K562 (cell line): ENCODE data around the gene ATXN8OS. TPM values are rescaled to one million over a fixed set of nuclear protein-coding genes. Genes with fewer than 3 reads are reported as not detected.

Source experiments
- ATAC-seq: fragments of 200-7000 bp; cut with Tn5 transposase; 3 replicates; pipeline ENCODE4 v1.9.1; 2020; ENCODE audit warnings: moderate library complexity
- BruUV-seq: library from RNA; stranded (reverse); fragments of 400-500 nt; replicated peaks from 2 replicates; lab custom pipeline; 2021; lab: Mats Ljungman, UMichigan
- CTCF ChIA-PET: fragments of 300-600 bp; formaldehyde crosslinking; extraction: SDS; loops from one replicate; lab custom pipeline; 2021; ENCODE audit warnings: low intra/inter-chr PET ratio; lab: Yijun Ruan, JAX
- POLR2A ChIA-PET: fragments of 300-600, 350-650 bp; sonication (Branson Sonifier 250); formaldehyde crosslinking; extraction: SDS; loops from one replicate; lab custom pipeline; 2021; ENCODE audit warnings: antibody characterized with exemption, inconsistent platforms; lab: Yijun Ruan, JAX
- DNase-seq, 4 experiments: peaks; one replicate each; pipeline versions ENCODE4 v3.0.0 to v3.0.0-alpha.2; 2011 to 2018; ENCODE audit warnings: low spot score in 3 of 4, mixed read lengths in 3 of 4; ENCODE audit errors: extremely low read depth in 1 of 4
- FAIRE-seq: peaks from 2 replicates; lab custom pipeline; 2011; peaks lifted over from hg19 to GRCh38; lab: Jason Lieb, UNC
- H2AFZ ChIP-seq: 2 replicates; pipeline ENCODE4 v1.6.0; 2011; ENCODE audit warnings: low read depth, low read length, control low read depth, inconsistent platforms
- H3K27ac ChIP-seq: fragments of 200-600 bp; 3 replicates; pipeline ENCODE4 v1.8.0; 2011; ENCODE audit warnings: low read depth, mild to moderate bottlenecking, control low read depth, inconsistent platforms, low read length, moderate library complexity, mixed read lengths; ENCODE audit errors: extremely low read depth
- H3K27me3 ChIP-seq, 2 experiments: fragments of 300-600 bp in 1 of 2; 2 replicates in 1 of 2; 3 replicates in 1 of 2; pipeline versions ENCODE4 v1.6.0 to v1.8.0; 2011; ENCODE audit warnings: inconsistent platforms in 2 of 2, low read length in 2 of 2, mild to moderate bottlenecking in 1 of 2, mixed read lengths in 1 of 2, moderate library complexity in 1 of 2; ENCODE audit not compliant: control insufficient read depth in 2 of 2, insufficient read depth in 2 of 2
- H3K36me3 ChIP-seq: fragments of 300-600 bp; 3 replicates; pipeline ENCODE4 v1.8.0; 2011; ENCODE audit warnings: mild to moderate bottlenecking, low read length, inconsistent platforms; ENCODE audit not compliant: control insufficient read depth, insufficient read depth
- H3K4me1 ChIP-seq, 2 experiments: fragments of 200-600 bp in 1 of 2; replicated peaks in 1 of 2; 2 replicates in 1 of 2; 3 replicates in 1 of 2; pipeline versions ENCODE4 v1.5.1 to v1.8.0; 2011; ENCODE audit warnings: inconsistent platforms in 2 of 2, low read length in 2 of 2, mild to moderate bottlenecking in 1 of 2, mixed read lengths in 1 of 2, moderate library complexity in 1 of 2; ENCODE audit not compliant: control insufficient read depth in 2 of 2, insufficient read depth in 2 of 2
- H3K4me2 ChIP-seq: 2 replicates; pipeline ENCODE4 v1.6.1; 2011; ENCODE audit warnings: low read length, control low read depth, inconsistent platforms, mixed read lengths; ENCODE audit not compliant: insufficient read depth
- H3K4me3 ChIP-seq: fragments of 200-600 bp; sonication (generic), shearing (Covaris generic); 2 replicates; pipeline ENCODE4 v1.5.1; 2016; ENCODE audit warnings: control low read depth, inconsistent platforms
- H3K79me2 ChIP-seq: fragments of 200-600 bp; 3 replicates; pipeline ENCODE4 v1.8.0; 2011; ENCODE audit warnings: low read length, inconsistent platforms; ENCODE audit not compliant: control insufficient read depth, insufficient read depth
- H3K9ac ChIP-seq, 2 experiments: 2 replicates each; pipeline versions ENCODE4 v1.6.0 to v1.6.1; 2011; ENCODE audit warnings: low read depth in 2 of 2, low read length in 2 of 2, control low read depth in 1 of 2, inconsistent platforms in 1 of 2, mild to moderate bottlenecking in 1 of 2, mixed read lengths in 1 of 2; ENCODE audit not compliant: insufficient read depth in 1 of 2
- H3K9me1 ChIP-seq: one replicate; pipeline ENCODE4 v1.6.0; 2011; ENCODE audit warnings: inconsistent platforms, mild to moderate bottlenecking, low read length, moderate library complexity; ENCODE audit not compliant: control insufficient read depth, insufficient read depth
- H3K9me3 ChIP-seq: replicated peaks from 2 replicates; pipeline ENCODE4 v1.5.1; 2011; ENCODE audit warnings: low read depth, low read length, inconsistent platforms; ENCODE audit not compliant: control insufficient read depth, insufficient read depth
- H4K20me1 ChIP-seq: replicated peaks from 2 replicates; pipeline ENCODE4 v1.6.1; 2011; ENCODE audit warnings: low read length, inconsistent platforms, mixed read lengths; ENCODE audit not compliant: control insufficient read depth, insufficient read depth
- CTBP1 ChIP-seq: fragments of 450-650 bp; IDR thresholded peaks from 2 replicates; pipeline ENCODE4 v1.6.1; 2016; ENCODE audit warnings: borderline replicate concordance
- DACH1 ChIP-seq: fragments of 450-650 bp; IDR thresholded peaks from 2 replicates; pipeline ENCODE4 v1.6.1; 2018; ENCODE audit not compliant: partially characterized antibody
- HDAC3 ChIP-seq: fragments of 450-650 bp; IDR thresholded peaks from 2 replicates; pipeline ENCODE4 v1.6.1; 2018; ENCODE audit warnings: borderline replicate concordance, mild to moderate bottlenecking, moderate library complexity; ENCODE audit not compliant: partially characterized antibody
- KLF13 ChIP-seq: fragments of 450-650 bp; IDR thresholded peaks from 2 replicates; pipeline ENCODE4 v1.6.1; 2016; ENCODE audit warnings: missing genetic modification characterization, low read depth, mild to moderate bottlenecking, missing compliant biosample characterization, moderate library complexity, borderline replicate concordance
- NCOA6 ChIP-seq: fragments of 450-650 bp; IDR thresholded peaks from 2 replicates; pipeline ENCODE4 v1.6.1; 2017; ENCODE audit warnings: mild to moderate bottlenecking
- NFATC3 ChIP-seq: fragments of 450-650 bp; IDR thresholded peaks from 2 replicates; pipeline ENCODE4 v1.6.1; 2017; ENCODE audit warnings: mild to moderate bottlenecking
- NR4A1 ChIP-seq, 2 experiments: fragments of 250-450 bp in 1 of 2; fragments of 450-650 bp in 1 of 2; sonication (Bioruptor Pico) in 1 of 2; IDR thresholded peaks; 2 replicates each; pipeline versions ENCODE4 v1.4.0 to v1.6.1; 2016 to 2020; ENCODE audit warnings: mild to moderate bottlenecking in 2 of 2, missing compliant biosample characterization in 1 of 2, missing genetic modification characterization in 1 of 2, moderate library complexity in 1 of 2
- OTX1 ChIP-seq: fragments of 450-650 bp; formaldehyde crosslinking; IDR thresholded peaks from 2 replicates; pipeline ENCODE4 v1.4.0; 2022; ENCODE audit warnings: mild to moderate bottlenecking
- PPARD ChIP-seq: fragments of 250-450 bp; sonication (Bioruptor Pico); IDR thresholded peaks from 2 replicates; pipeline ENCODE4 v1.8.0; 2022; ENCODE audit warnings: inconsistent platforms, mild to moderate bottlenecking, moderate library complexity
- TEAD1 ChIP-seq, 2 experiments: fragments of 450-650 bp in 1 of 2; sonication (generic) in 1 of 2; formaldehyde crosslinking; IDR thresholded peaks; 2 replicates each; pipeline versions ENCODE4 v1.4.0 to v1.8.0; 2020 to 2022; ENCODE audit warnings: mild to moderate bottlenecking in 2 of 2, missing genetic modification reagents in 1 of 2
- TOE1 ChIP-seq, 2 experiments: fragments of 450-650 bp in 1 of 2; sonication (generic) in 1 of 2; formaldehyde crosslinking in 1 of 2; IDR thresholded peaks; 2 replicates each; pipeline versions ENCODE4 v1.7.1 to v1.8.0; 2016 to 2022; ENCODE audit warnings: borderline replicate concordance in 2 of 2, mild to moderate bottlenecking in 2 of 2, antibody characterized with exemption in 1 of 2, inconsistent platforms in 1 of 2, low read depth in 1 of 2, missing genetic modification reagents in 1 of 2, moderate library complexity in 1 of 2
- ZNF586 ChIP-seq: fragments of 450-650 bp; formaldehyde crosslinking; conservative IDR thresholded peaks from 2 replicates; pipeline ENCODE4 v1.4.0; 2020; ENCODE audit warnings: mild to moderate bottlenecking, moderate library complexity
- ZNF695 ChIP-seq: fragments of 450-650 bp; formaldehyde crosslinking; IDR thresholded peaks from 2 replicates; pipeline ENCODE4 v1.4.0; 2020; ENCODE audit warnings: mild to moderate bottlenecking, moderate library complexity
- WGBS: fragments of 100-300 bp; shearing (Covaris generic); methylation state at CpG from one replicate; pipeline ENCODE4 v1.1.6; 2016; ENCODE audit warnings: low coverage, mixed read lengths; ENCODE audit not compliant: insufficient coverage; ENCODE audit errors: missing lambda C conversion rate; 5-methylcytosine and 5-hydroxymethylcytosine counted together
- in situ Hi-C: fragments of 300-500 bp; cut with MboI; formaldehyde crosslinking; loops from 4 replicates; pipeline ENCODE4 v1.15.0; 2018; ENCODE audit warnings: inconsistent platforms, mixed read lengths
- intact Hi-C: fragments of 100-400 bp; cut with micrococcal nuclease; formaldehyde crosslinking; loops from 2 replicates; pipeline ENCODE4 v1.14.2; 2022
- polyA plus RNA-seq, 8 experiments: library from polyadenylated mRNA; depleted of rRNA in 4 of 8; stranded (reverse) in 5 of 8; unstranded in 3 of 8; fragments of >200 nt; fragmentation: Nextera tagmentation in 2 of 8; fragmentation: Illumina TruSeq in 1 of 8; extraction: Ambion mirVana in 2 of 8; extraction: Trizol in 1 of 8; gene quantifications; 2 replicates each; pipeline versions ENCODE4 v1.2.1 to v1.2.3, GENCODE V29; 2011 to 2014; ENCODE audit warnings: inconsistent platforms in 1 of 8, missing spikeins in 1 of 8
- total RNA-seq, 7 experiments: library from RNA; depleted of rRNA in 6 of 7; stranded (reverse); fragments of >200 nt in 6 of 7; fragmentation: Illumina TruSeq in 2 of 7; extraction: Trizol in 2 of 7; gene quantifications; 2 replicates each; pipeline versions ENCODE4 v1.2.1 to v1.2.3, GENCODE V29; 2011 to 2021; ENCODE audit warnings: low replicate concordance in 1 of 7
- TF ChIP-seq, protein P1 (sequence below): fragments of 150-350 bp; IDR thresholded peaks from 2 replicates; pipeline ENCODE4 v1.6.1; 2014; ENCODE audit warnings: low read depth, mild to moderate bottlenecking, low read length, borderline replicate concordance
- TF ChIP-seq, protein P2 (sequence below): fragments of 250-450 bp; sonication (Bioruptor Pico); IDR thresholded peaks from 2 replicates; pipeline ENCODE4 v1.6.1; 2021; ENCODE audit warnings: mild to moderate bottlenecking
- TF ChIP-seq, protein P3 (sequence below): fragments of 450-650 bp; IDR thresholded peaks from 2 replicates; pipeline ENCODE4 v1.7.0; 2016; ENCODE audit warnings: borderline replicate concordance

Gene ATXN8OS
- total and polyA plus RNA-seq, 9 of the 15 experiments (the other 6 are each of a cell fraction or from before 2014, with no cell fraction given): not detected

DNA sequence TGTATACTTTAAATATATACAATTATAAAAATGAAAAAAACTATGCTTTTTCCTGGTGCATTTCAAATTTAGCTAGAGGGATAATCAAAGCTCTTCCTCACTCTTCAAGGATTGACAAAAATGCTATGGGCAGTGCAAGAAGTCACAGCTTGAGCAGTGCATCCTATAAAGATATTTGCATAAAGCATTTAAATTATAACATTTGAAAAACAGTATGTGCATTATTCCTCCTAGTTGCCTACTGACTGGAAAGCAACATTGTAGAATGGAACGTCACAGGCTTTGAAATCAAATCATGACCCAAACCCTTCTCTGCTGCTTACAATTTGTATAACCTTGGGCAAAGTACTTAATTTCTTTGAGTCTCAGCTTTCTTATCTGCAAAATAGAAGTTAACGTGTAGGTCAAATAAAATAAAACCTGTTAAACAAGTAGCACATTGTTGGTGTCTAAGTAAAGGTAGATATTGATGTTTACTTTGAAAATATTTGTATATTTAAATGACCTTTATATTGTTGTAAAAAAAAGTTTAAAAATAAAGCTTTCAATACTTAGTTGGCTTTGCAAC is 9.8 kb downstream of the ATXN8OS start:
- intact Hi-C loops (no loop called here), in situ Hi-C loops (no loop called here)
- Histone ChIP-seq H2AFZ (no peak overlapping the region), H3K9ac (no peak overlapping the region), H3K4me1 (no peaks in the 10 kb centered on the region), H3K9me1 (no peaks in the 10 kb centered on the region), H4K20me1 (no peaks in the 10 kb centered on the region), H3K27me3 (no peaks in the 10 kb centered on the region), H3K36me3 (no peaks in the 10 kb centered on the region), H3K79me2 (no peaks in the 10 kb centered on the region), H3K27ac (no peak overlapping the region), H3K4me2 (no peak overlapping the region), H3K4me3 (no peak overlapping the region), H3K9me3 (no peaks in the 10 kb centered on the region)
- WGBS: 0% methylated on average over 2 of the region's 2 CpGs
- no peak for ATAC-seq
- CTCF ChIA-PET: no interaction called here
- BruUV-seq: no TSS peak
- POLR2A ChIA-PET: no interaction called here
- DNase-seq: no peak
- FAIRE-seq: no peak
- TF ChIP-seq NCOA6 (no peak), NR4A1 (CRISPR knock-in tag; IDR thresholded peaks at IDR 0.05) (no peak), NR4A1 (tag; IDR thresholded peaks at IDR 0.05) (no peak), TEAD1 (CRISPR knock-in tag; IDR thresholded peaks at IDR 0.05) (no peak), ZNF695 (no peak), OTX1 (no peak), ZNF586 (CRISPR knock-in tag) (no peak), TOE1 (IDR thresholded peaks at IDR 0.05; ENCODE audit: borderline replicate concordance) (no peak), TOE1 (CRISPR knock-in tag; IDR thresholded peaks at IDR 0.05; ENCODE audit: borderline replicate concordance, low read depth) (no peak), DACH1 (no peak), PPARD (CRISPR knock-in tag) (no peak), HDAC3 (no peak), NFATC3 (no peak), CTBP1 (no peak), KLF13 (tag) (no peak)
- TF ChIP-seq, protein P1, sequence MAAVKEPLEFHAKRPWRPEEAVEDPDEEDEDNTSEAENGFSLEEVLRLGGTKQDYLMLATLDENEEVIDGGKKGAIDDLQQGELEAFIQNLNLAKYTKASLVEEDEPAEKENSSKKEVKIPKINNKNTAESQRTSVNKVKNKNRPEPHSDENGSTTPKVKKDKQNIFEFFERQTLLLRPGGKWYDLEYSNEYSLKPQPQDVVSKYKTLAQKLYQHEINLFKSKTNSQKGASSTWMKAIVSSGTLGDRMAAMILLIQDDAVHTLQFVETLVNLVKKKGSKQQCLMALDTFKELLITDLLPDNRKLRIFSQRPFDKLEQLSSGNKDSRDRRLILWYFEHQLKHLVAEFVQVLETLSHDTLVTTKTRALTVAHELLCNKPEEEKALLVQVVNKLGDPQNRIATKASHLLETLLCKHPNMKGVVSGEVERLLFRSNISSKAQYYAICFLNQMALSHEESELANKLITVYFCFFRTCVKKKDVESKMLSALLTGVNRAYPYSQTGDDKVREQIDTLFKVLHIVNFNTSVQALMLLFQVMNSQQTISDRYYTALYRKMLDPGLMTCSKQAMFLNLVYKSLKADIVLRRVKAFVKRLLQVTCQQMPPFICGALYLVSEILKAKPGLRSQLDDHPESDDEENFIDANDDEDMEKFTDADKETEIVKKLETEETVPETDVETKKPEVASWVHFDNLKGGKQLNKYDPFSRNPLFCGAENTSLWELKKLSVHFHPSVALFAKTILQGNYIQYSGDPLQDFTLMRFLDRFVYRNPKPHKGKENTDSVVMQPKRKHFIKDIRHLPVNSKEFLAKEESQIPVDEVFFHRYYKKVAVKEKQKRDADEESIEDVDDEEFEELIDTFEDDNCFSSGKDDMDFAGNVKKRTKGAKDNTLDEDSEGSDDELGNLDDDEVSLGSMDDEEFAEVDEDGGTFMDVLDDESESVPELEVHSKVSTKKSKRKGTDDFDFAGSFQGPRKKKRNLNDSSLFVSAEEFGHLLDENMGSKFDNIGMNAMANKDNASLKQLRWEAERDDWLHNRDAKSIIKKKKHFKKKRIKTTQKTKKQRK: no peak
- TF ChIP-seq, protein P2, sequence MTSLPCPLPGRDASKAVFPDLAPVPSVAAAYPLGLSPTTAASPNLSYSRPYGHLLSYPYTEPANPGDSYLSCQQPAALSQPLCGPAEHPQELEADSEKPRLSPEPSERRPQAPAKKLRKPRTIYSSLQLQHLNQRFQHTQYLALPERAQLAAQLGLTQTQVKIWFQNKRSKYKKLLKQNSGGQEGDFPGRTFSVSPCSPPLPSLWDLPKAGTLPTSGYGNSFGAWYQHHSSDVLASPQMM (CRISPR knock-in tag): no peak
- TF ChIP-seq, protein P3, sequence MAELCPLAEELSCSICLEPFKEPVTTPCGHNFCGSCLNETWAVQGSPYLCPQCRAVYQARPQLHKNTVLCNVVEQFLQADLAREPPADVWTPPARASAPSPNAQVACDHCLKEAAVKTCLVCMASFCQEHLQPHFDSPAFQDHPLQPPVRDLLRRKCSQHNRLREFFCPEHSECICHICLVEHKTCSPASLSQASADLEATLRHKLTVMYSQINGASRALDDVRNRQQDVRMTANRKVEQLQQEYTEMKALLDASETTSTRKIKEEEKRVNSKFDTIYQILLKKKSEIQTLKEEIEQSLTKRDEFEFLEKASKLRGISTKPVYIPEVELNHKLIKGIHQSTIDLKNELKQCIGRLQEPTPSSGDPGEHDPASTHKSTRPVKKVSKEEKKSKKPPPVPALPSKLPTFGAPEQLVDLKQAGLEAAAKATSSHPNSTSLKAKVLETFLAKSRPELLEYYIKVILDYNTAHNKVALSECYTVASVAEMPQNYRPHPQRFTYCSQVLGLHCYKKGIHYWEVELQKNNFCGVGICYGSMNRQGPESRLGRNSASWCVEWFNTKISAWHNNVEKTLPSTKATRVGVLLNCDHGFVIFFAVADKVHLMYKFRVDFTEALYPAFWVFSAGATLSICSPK: no peak
